Stimulated activated CD4-positive, alpha-beta T cell treated with anti-CD3 and anti-CD28 coated beads, Interleukin-12 subunit alpha, Interleukin-12 subunit beta, amount 100 ng/mL, for 24 hours (primary cell): ENCODE results near the gene OSBPL10.
"Not testable (repeated sequence)": the region's sequence is repeated elsewhere in the genome, so short reads cannot be mapped to it uniquely, and the experiment has no call there.

Experiments used
- DNase-seq, 2 experiments: peaks; one replicate each; pipeline ENCODE4 v3.0.0-alpha.2; 2020; ENCODE audit warnings: low read depth in 2 of 2

The OSBPL10 gene, protein sequence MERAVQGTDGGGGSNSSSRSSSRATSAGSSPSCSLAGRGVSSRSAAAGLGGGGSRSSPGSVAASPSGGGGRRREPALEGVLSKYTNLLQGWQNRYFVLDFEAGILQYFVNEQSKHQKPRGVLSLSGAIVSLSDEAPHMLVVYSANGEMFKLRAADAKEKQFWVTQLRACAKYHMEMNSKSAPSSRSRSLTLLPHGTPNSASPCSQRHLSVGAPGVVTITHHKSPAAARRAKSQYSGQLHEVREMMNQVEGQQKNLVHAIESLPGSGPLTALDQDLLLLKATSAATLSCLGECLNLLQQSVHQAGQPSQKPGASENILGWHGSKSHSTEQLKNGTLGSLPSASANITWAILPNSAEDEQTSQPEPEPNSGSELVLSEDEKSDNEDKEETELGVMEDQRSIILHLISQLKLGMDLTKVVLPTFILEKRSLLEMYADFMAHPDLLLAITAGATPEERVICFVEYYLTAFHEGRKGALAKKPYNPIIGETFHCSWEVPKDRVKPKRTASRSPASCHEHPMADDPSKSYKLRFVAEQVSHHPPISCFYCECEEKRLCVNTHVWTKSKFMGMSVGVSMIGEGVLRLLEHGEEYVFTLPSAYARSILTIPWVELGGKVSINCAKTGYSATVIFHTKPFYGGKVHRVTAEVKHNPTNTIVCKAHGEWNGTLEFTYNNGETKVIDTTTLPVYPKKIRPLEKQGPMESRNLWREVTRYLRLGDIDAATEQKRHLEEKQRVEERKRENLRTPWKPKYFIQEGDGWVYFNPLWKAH

DNA sequence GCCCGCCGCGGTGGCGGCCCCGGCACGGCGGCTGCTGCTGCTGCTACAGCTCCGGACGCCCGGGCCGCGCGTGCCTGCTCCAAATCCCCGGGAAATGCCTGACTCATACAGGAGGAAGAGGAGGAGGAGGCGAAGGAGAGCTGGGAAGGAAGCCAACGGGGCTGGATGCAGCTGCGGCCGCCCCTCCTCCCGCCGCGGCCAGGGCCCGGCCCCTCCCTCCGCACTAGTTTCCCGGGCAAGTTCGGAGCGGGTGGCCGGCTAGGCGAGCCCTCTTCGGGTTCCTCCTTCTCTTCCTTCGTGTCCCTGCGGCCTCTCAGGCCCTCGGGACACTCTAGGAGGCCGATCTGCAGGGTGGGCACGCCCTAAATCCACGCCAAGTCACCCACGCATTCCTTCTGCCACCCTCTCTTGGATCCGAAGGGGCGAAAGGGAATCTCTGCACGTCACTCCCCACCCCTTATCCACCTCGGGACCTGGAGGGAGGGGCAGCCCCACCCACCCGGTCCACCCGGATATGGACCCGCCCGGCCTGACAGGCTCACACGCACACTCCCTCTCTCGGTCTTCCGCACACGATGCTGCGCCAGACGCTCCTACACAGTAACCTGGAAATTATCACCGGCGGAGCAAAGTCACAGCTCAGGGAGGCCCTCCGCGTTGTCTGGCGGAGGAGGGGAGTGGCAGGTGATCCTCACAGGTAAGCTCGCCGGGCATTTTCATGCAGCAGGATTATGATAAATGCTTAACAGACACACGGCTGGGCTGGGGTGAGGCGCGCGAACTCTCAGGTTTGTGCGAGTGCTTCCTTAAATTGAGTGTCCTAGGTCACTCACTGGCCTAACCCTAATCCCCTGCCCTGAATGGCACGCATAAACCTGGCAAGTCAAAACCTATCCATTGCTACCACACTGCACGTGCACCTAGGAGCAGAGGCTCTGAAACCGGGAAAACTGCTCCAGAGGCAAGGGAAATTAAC is at the start of gene OSBPL10, which contains the start of gene ZNF860:
Gene OSBPL10 (minus strand): TSS at position 57 of the 976 bp plus-strand sequence. CDS start 83 bp downstream, outside the sequence.
Gene ZNF860 (plus strand): TSS at position 545 of the 976 bp plus-strand sequence. CDS start 7,330 bp downstream, outside the sequence.
- DNase-seq: peak in 1 of 2 experiments; percentile 48

DNA sequence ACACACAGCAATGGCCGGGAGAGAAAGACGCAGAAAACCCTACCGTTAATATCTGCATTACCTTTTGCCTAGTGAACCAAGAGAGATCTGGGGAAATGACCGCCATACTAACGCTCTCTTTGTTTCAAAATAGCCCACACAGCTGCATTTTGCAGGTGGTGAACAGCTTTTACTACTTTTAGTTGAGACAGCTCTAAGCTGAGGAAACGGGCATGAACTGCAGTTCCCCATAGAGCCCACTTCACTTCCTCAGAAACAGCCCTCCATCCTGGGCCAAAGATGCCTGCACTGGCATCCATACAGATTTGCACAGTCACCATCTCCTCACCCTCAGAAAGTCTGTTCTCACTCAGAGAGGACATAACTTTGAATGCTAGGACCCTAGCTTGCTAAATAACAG is 45.5 kb upstream of the OSBPL10 start:
- DNase-seq: no peak

DNA sequence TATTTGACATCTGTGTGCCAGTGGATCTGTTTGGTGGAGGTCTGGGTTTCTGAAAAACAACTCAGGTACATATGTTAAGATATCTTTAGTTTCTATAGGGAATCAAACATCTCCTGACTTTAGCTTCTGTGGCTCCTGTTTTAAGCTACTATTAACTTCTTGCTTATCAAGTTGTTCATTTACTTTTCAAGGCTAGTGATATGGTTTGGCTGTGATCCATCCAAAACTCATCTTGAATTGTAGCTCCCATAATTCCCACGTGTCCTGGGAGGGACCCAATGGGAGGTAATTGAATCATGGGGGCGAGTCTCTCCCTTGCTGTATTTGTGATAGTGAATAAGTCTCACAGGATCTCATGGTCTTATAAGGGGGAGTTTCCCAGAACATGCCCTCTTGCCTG is 41.9 kb upstream of the OSBPL10 start:
- no peak for DNase-seq

DNA sequence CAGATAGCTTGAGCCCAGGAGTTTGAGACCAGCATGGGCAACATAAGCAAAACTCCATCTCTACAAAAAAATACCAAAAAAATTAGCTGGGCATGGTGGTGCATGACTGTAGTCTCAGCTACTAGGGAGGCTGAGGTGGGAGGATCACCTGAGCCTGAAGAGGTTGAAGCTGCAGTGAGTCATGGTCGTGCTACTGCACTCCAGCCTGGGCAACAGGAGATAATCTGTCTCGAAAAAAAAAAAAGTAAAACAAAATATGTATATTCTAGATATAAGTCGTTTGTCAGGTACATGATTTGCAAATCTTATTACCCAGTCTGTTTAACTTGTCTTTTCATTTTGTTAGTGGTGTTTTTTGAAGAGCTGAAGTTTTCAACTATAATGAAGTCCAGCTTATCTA is 40.7 kb upstream of the OSBPL10 start:
- no peak for DNase-seq

DNA sequence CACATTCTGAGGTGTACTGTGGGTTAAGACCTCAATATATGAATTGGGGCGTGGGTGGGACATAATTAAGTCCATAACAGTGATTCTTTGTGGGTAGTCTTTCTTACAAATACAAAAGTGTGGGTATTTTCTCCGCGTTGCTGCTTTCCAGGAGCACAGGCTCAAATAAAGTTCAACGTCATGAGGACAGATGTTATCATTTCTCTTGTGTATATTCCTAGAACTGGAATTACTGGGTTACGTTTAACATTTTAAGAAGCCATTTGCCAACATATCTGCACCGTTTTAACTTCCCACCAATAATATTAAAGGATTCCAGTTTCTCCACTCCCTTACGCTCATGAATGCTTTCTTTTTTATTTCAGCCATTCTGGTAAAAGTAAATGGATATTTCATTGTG is 40.1 kb upstream of the OSBPL10 start:
- DNase-seq: no peak

DNA sequence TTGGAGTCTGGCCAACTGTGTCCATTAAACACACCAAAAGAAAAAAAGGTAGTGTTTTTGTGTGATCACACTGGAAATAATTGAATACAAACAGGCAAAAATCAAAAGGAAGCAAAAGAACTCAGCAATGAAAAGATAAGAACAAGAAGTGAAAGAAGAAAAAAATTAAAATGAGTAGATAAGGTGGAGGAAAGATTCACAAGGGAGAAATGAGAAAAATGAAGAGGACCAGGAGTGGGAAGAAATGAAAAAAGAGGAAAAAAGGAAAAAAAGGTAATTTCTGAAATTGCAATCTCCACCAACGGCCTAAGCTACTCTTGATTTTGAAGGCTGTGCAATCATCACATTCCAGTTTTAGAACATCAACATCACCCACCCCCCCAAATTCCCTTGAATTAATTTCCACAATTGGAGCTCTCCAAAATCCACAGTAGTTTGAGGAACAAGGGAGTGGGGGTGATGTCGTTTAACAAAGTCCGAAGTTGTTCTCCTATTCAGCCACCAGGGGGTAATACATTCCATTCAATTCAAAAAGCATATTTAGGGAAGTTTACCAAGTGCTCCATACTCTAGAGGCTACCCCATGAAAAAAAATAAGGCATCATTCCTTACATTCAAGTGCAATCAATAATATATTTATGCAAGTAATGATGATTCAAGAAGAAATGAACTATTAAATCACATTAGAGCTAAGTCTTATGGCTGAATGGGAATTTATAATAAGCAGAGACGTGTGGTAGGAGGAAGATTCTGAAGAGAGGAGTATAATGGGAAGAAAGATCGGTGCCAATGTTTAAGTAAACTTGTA is 37.9 kb upstream of the OSBPL10 start:
- no peak for DNase-seq

DNA sequence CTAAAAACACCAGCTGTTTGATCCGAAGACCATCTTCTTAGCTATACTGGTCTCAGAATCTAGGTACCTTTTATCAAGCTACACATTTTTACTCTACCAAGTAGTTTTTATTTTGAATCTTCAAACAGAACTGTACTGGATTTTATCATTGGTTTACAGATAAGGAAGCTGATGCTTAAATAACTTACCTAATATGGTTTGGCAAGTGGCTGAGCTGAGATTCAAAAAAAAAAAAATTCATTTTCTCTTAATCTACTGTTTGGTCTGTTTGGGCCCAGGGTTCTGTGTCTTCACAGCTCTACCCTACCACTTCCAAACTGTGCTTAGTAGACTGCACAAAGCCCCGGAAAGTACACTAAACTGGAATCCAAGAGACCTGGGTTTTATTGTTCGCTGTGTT is 36.2 kb upstream of the OSBPL10 start:
- DNase-seq: no peak

DNA sequence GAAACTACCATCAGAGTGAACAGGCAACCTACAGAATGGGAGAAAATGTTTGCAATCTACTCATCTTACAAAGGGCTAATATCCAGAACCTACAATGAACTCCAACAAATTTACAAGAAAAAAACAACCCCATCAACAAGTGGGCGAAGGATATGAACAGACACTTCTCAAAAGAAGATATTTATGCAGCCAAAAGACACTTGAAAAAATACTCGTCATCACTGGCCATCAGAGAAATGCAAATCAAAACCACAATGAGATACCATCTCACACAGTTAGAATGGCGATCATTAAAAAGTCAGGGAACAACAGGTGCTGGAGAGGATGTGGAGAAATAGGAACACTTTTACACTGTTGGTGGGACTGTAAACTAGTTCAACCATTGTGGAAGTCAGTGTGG is 34.6 kb upstream of the OSBPL10 start:
- not testable (repeated sequence) for DNase-seq

DNA sequence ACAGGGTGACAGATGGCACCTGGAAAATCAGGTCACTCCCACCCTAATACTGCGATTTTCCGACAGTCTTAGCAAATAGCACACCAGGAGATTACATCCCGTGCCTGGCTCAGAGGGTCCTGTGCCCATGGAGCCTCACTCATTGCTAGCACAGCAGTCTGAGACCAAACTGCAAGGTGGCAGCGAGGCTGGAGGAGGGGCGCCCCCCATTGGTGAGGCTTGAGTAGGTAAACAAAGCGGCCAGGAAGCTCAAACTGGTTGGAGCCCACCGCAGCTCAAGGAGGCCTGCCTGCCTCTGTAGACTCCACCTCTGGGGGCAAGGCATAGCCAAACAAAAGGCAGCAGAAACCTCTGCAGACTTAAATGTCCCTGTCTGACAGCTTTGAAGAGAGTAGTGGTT is 29.6 kb upstream of the OSBPL10 start:
- DNase-seq: not testable (repeated sequence)

DNA sequence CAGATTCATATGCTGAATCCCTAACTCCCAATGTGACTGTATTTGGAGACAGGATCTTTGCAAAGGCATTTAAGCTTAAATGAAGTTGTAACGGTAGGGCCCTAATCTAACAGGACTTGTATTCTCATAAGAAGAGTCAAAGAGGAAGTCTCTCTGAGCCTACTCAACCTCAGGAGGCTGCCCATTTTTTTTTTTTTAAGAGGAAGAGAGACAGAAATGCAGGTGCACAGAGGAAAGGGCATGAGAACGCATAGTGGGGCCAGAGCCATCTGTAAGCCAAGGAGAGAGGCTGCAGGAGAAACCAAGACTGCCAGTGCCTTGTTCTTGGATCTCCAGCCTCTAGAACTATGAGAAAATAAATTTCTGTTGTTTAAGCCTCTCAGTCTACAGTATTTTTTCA is 28.9 kb upstream of the OSBPL10 start:
- no peak for DNase-seq

DNA sequence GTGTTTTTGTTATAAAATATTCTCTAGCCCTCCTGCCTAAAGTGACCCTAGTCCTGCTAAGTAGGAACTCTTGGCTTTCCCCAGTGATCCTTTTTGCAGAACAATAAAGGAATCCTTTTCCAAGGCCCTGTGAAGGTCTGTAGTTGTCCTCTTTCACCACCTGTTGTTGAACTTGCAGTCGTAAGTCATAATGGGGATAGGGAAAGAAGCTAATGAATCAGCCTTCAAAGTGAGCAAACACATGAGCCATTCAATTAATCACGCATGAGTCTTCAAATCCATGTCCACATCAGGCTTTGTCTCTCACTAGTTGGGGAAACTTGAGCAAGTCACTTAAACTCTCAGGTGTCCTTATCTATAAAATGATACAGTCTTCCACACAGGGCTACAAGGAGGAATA is 28.0 kb upstream of the OSBPL10 start:
- DNase-seq: no peak

DNA sequence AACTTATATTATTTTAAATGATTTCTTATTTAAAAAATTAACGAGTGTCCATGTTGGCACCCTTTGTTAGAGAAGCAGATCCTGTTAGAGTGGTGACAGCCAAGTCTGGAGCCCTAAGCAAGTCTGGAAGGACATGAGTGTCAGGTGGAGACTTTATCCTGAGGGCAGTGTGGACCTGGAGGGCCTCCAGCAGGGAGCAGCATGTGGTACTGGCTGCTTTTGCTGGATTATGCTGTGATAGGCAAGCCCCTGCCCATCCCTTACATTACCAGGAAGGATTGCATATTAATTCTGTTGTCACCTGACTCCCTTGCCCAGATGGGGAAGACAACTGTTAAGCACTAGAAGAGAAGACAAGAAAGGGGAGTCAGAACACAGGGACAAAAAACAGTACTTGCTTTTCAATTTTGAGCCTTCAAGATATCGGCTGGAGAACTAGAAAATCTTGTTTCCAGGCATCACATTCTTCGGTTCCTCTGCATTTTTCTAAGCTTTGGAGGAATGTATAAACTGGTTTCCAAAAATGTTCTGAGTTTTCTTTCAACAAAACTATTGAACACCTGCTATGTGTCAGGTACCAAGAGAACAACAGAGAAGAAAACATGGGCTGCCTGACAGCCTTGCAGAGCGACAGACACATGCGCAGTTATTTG is 23.2 kb upstream of the OSBPL10 start:
- no peak for DNase-seq

DNA sequence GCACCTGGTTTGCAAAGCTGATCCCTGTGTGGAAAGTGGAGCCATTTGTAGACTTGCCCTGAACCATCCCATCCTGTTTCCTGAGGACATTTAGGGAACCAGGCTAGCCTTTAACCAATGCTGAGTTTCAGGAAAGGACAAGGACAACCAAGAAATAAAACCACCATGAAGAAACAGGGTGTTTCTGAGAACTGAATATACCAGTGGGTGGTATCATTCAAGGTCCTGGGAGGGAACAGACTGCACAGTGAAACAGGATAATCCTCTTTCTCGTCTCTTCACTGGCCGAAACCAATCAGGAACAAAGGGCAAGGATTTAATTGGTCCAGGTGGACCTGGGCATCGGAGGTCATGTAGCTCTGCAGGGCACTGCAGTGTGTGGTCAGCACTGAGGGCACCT is 22.3 kb upstream of the OSBPL10 start:
- DNase-seq: no peak

DNA sequence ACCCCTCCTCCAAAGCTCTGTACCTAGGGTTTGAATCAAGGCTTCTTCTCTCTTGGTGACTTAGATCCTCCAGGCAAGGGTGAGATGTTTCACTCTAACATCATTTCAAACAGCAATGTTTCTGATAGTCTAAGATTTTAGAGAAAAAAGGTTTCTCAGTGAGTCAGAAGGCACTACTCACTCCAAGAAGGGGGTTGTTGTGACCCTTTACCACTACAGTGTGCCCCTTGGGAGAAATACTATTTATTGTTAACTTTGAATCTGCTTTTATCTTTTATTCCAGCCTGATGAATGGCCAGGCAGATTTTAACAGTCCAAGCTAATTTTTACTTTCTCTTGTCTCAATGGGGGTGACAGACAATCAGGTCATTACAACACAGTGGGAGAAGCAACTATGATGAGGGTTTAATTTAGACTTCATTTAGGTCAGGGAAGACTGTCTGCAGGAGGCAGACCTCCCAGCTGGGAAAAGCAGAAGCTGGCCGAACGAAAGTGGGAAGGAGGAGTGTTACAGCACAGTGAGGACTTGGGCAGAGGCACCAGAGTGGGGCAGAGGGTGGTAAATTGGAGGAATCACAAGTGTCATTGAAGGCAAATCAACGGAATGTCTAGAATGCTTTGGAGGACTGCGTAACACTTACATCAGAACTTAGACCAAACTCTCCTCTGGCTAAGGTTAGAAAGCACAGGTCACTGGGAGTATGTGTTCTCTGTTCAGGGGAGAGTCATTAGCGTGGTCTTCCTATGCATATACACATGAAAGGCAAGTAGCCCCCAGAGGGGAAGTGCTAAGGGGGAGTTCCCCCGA is 21.7 kb upstream of the OSBPL10 start:
- no peak for DNase-seq

DNA sequence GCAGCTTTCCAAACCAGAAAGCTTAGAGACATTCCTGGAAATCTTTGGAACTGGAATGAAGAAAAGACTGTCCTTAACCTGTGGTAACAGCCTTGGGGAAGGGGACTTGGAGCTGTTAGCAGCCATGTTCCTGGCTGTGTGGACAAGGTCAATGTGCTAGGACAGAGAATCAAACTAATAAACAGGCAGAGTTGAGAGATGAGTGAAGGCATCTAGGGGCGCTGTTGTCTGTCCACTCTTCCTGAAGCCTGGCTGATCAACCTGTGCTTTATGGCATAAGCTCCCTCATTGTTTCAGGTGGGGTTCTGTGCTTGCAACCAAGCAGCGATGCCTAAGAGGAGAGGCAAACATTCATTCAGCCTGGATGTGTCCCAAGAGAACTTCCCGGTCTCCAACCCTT is 19.8 kb upstream of the OSBPL10 start:
- no peak for DNase-seq

DNA sequence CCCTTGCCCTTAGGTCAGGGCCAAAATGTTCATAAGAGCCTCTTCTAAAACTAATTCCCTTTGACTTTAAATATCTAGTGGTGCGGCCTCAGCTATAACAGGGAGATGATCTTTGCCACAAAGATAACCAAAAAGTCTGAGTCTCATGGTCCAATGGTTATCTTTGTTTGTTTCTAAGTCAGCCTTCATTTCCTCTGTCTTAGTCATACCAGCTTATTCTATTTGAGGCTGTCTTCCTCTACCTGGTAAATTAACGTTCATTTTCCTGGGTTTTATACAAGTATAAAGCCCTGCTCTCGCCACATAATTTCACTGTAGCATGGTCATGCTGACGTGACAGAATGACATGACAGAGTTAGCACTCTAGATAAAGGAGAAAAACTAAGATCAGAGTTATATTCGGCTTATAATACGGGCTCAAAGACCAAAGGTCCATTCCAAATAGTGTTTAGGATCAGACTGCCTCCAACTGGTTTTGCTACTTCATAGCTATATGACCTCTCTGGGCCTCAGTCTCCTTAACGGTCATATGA is 18.9 kb upstream of the OSBPL10 start:
- DNase-seq: no peak

DNA sequence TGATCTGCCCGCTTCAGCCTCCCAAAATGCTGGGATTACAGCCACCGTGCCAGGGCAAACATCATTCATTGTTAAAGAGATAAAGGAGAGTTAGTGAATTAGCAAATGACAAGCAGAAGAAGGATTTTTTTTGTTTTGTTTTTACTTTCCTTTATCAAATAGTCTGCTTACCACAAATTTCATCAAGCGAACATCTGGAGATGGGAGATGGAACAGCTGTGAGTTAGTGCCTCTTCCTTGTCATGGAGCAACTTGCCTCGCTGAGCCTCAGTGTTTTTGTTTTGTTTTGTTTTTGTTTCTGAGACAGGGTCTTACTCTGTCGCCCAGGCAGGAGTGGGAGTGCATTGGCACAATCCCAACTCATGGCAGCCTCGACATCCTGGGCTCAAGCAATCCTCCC is 16.4 kb upstream of the OSBPL10 start:
- DNase-seq: no peak

DNA sequence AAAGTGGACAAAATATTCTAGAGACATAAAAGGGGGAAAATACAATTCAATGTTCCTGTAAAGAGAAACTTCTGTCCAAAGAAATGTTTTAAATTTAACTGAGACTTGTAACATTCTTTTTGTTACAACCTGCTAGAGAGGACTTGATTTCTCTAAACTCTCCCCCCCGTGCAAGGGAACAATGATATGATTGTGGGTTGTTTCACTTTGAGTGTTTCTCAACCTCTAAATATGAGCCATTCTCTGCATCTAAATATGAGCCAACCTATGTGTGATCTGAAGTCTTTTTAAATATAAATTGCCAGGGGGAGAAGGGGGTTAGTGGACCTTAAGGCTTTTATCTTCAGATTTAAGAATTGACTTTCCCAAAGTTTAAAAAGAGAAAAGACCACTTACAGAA is 15.1 kb upstream of the OSBPL10 start:
- DNase-seq: no peak

DNA sequence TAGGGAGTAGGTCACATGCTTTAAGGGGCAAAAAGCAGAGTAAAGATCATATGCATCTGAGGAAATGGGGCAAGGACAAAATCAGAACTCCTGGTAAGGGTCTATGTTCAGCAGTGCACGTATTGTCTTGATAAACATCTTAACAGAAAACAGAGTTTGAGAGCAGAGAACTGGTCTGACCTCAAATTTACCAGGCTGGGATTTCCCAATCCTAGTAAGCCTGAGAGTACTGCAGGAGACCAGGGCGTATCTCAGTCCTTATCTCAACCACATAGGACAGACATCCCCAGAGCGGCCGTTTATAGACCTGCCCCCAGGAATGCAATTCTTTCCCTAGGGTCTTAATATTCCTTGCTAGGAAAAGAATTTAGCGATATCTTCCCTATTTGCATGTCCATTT is 14.0 kb upstream of the OSBPL10 start:
- DNase-seq: not testable (repeated sequence)
